ENCODE data around the gene RPS6KA4.

- TF ChIP-seq CTCF (IDR thresholded peaks at IDR 0.05), result no peak
- no peak for TF ChIP-seq POLR2A (IDR thresholded peaks at IDR 0.05)
These were observed 441 bp upstream of the RPS6KA4 start for GRCh38 chr11:64358536-64358906.

Data from uterus (tissue), 2 donors.